GM06990 (cell line): Measurements from ENCODE around the gene SVIP.

ENCODE experiments used
- DNase-seq: peaks from one replicate; pipeline ENCODE4 v3.0.0-alpha.2; 2011; ENCODE audit not compliant: insufficient read length; ENCODE audit errors: extremely low read depth
- H3K27me3 ChIP-seq: replicated peaks from 2 replicates; pipeline ENCODE4 v1.6.0; 2011; ENCODE audit warnings: low read length; ENCODE audit not compliant: control insufficient read depth, insufficient read depth
- H3K36me3 ChIP-seq: 2 replicates; pipeline ENCODE4 v1.5.1; 2011; ENCODE audit warnings: low read length; ENCODE audit not compliant: control insufficient read depth, insufficient read depth
- H3K4me3 ChIP-seq: replicated peaks from 2 replicates; pipeline ENCODE4 v1.5.1; 2011; ENCODE audit warnings: low read depth, mild to moderate bottlenecking, control low read depth, low read length
- CTCF ChIP-seq: IDR thresholded peaks from 2 replicates; pipeline ENCODE4 v1.5.1; 2011; ENCODE audit warnings: low read length, control low read depth, mild to moderate bottlenecking, inconsistent platforms; ENCODE audit not compliant: insufficient read depth, poor library complexity, severe bottlenecking

SVIP gene

GRCh38 chr11:22860241-22860640 is 30.6 kb upstream of the SVIP start, which contains the start of gene CCDC179:
CCDC179 (minus strand) TSS chr11:22860474; CDS start chr11:22860421, 53 bp downstream.
- Histone ChIP-seq H3K27me3 (no peaks in the 10 kb centered on the region), H3K36me3 (no peaks in the 10 kb centered on the region), H3K4me3 (no peak within 1 kb of the TSS)
- TF ChIP-seq CTCF = no peak
- DNase-seq = no peak

GRCh38 chr11:22859756-22860155 is 30.2 kb upstream of the SVIP start:
- Histone ChIP-seq H3K27me3 (no peaks in the 10 kb centered on the region), H3K36me3 (no peaks in the 10 kb centered on the region), H3K4me3 (no peak overlapping the region)
- DNase-seq = no peak
- no peak for TF ChIP-seq CTCF

GRCh38 chr11:22851477-22851876 is 21.9 kb upstream of the SVIP start:
- TF ChIP-seq CTCF = no peak
- DNase-seq = no peak
- Histone ChIP-seq H3K4me3 (no peak overlapping the region), H3K27me3 (no peaks in the 10 kb centered on the region), H3K36me3 (no peaks in the 10 kb centered on the region)

GRCh38 chr11:22846726-22847125 is 17.1 kb upstream of the SVIP start:
- Histone ChIP-seq H3K27me3 (no peaks in the 10 kb centered on the region), H3K4me3 (no peak overlapping the region), H3K36me3 (no peaks in the 10 kb centered on the region)
- no peak for DNase-seq
- TF ChIP-seq CTCF = no peak

GRCh38 chr11:22832315-22833015 is 2.9 kb upstream of the SVIP start:
- Histone ChIP-seq H3K36me3 (no peaks in the 10 kb centered on the region), H3K4me3 (no peak overlapping the region), H3K27me3 (no peaks in the 10 kb centered on the region)
- TF ChIP-seq CTCF = no peak
- no peak for DNase-seq

- Histone ChIP-seq H3K4me3 (peak overlapping the region; percentile 50), H3K36me3 (peaks cover 3% of the 10 kb centered on the region; the same call in 1 of the 2 replicates)
- no peak for TF ChIP-seq CTCF
Observed at GRCh38 chr11:22830082-22830414, 447 bp upstream of the SVIP start.

More at GRCh38 chr11:22830082-22830414, 447 bp upstream of the SVIP start:
- no peaks in the 10 kb centered on the region for H3K27me3 ChIP-seq
- no peak for DNase-seq
